HG02571 (cell line): Measurements from ENCODE around the gene ADI1.

ENCODE experiments used
- ATAC-seq: cut with Tn5 transposase; IDR thresholded peaks from one replicate; pipeline ENCODE4 v1.9.1; 2021; ENCODE audit warnings: mild to moderate bottlenecking, moderate library complexity; ENCODE audit not compliant: unreplicated experiment

The ADI1 gene

GRCh38 chr2:3481736-3482362 is 37.5 kb downstream of the ADI1 start:
- no peak for ATAC-seq

GRCh38 chr2:3481011-3481400 is 38.3 kb downstream of the ADI1 start:
- ATAC-seq, result no peak

- no peak for ATAC-seq
Observed at GRCh38 chr2:3480352-3481010, 38.9 kb downstream of the ADI1 start.

GRCh38 chr2:3479430-3480320 is 39.7 kb downstream of the ADI1 start:
- ATAC-seq, result no peak

- ATAC-seq, result no peak
Observed at GRCh38 chr2:3478846-3479385, 40.4 kb downstream of the ADI1 start.

GRCh38 chr2:3476985-3477327 is 42.4 kb downstream of the ADI1 start:
- ATAC-seq, result no peak

GRCh38 chr2:3476321-3476984 is 42.9 kb downstream of the ADI1 start:
- no peak for ATAC-seq

GRCh38 chr2:3475771-3476170 is 43.6 kb downstream of the ADI1 start:
- no peak for ATAC-seq

GRCh38 chr2:3472966-3473365 is 46.4 kb downstream of the ADI1 start:
- no peak for ATAC-seq

- no peak for ATAC-seq
Observed at GRCh38 chr2:3472296-3472695, 47.0 kb downstream of the ADI1 start.

GRCh38 chr2:3470856-3471737 is 48.2 kb downstream of the ADI1 start:
- no peak for ATAC-seq

- ATAC-seq, result no peak
Observed at GRCh38 chr2:3470166-3470651, 49.1 kb downstream of the ADI1 start.

GRCh38 chr2:3469486-3469885 is 49.8 kb downstream of the ADI1 start:
- no peak for ATAC-seq

- no peak for ATAC-seq
Observed at GRCh38 chr2:3468296-3468988, 50.9 kb downstream of the ADI1 start.

GRCh38 chr2:3467654-3468053 is 51.7 kb downstream of the ADI1 start:
- ATAC-seq, result no peak

- no peak for ATAC-seq
Observed at GRCh38 chr2:3466966-3467365, 52.4 kb downstream of the ADI1 start.

- ATAC-seq, result no peak
Observed at GRCh38 chr2:3466482-3466863, 52.9 kb downstream of the ADI1 start.

- ATAC-seq, result no peak
Observed at GRCh38 chr2:3465844-3466481, 53.4 kb downstream of the ADI1 start.

GRCh38 chr2:3465328-3465727 is 54.0 kb downstream of the ADI1 start:
- ATAC-seq, result no peak
